Calu3 (cell line): ENCODE data around the gene TSPO2. TPM values are rescaled to one million over a fixed set of nuclear protein-coding genes. Genes with fewer than 3 reads are reported as not detected.
A peak's percentile ranks its signal among the peaks of the same experiment; 100 is the strongest.

ENCODE experiments used
- BruUV-seq: library from RNA; stranded (reverse); fragments of 400-500 nt; replicated peaks from 2 replicates; lab custom pipeline; 2021; lab: Mats Ljungman, UMichigan
- CTCF ChIA-PET: fragments of 300-600 bp; sonication (Branson Sonifier 250); formaldehyde crosslinking; loops from one replicate; lab custom pipeline; 2022; ENCODE audit warnings: antibody characterized with exemption; lab: Charles Lee
- DNase-seq: peaks from one replicate; pipeline ENCODE4 v3.0.0; 2022
- H3K27ac Mint-ChIP-seq: one replicate; pipeline ENCODE4 v1.8.0; 2022; ENCODE audit warnings: mixed read lengths; ENCODE audit not compliant: unreplicated experiment
- H3K27me3 Mint-ChIP-seq: one replicate; pipeline ENCODE4 v1.8.0; 2022; ENCODE audit warnings: mixed read lengths; ENCODE audit not compliant: unreplicated experiment
- H3K36me3 Mint-ChIP-seq: one replicate; pipeline ENCODE4 v1.8.0; 2022; ENCODE audit warnings: mild to moderate bottlenecking, moderate library complexity, mixed read lengths; ENCODE audit not compliant: insufficient read depth, unreplicated experiment
- H3K4me1 Mint-ChIP-seq: one replicate; pipeline ENCODE4 v1.8.0; 2022; ENCODE audit warnings: mild to moderate bottlenecking, low read depth, mixed read lengths; ENCODE audit not compliant: unreplicated experiment
- H3K4me3 Mint-ChIP-seq: one replicate; pipeline ENCODE4 v1.8.0; 2022; ENCODE audit warnings: mild to moderate bottlenecking, low read depth, moderate library complexity, mixed read lengths; ENCODE audit not compliant: unreplicated experiment
- H3K9me3 Mint-ChIP-seq: one replicate; pipeline ENCODE4 v1.8.0; 2022; ENCODE audit warnings: low read depth, mixed read lengths; ENCODE audit not compliant: unreplicated experiment
- intact Hi-C: fragments of 100-400 bp; cut with micrococcal nuclease; formaldehyde crosslinking; loops from one replicate; pipeline ENCODE4 v1.10.0; 2022; ENCODE audit not compliant: unreplicated experiment
- total RNA-seq: library from RNA; stranded (reverse); gene quantifications from 2 replicates; pipeline ENCODE4 v1.2.3, GENCODE V29; 2022
- TF ChIP-seq, protein P1 (sequence below): fragments of 200-600 bp; IDR thresholded peaks from one replicate; pipeline ENCODE4 v1.8.0; 2022; ENCODE audit warnings: antibody characterized with exemption; ENCODE audit not compliant: unreplicated experiment

Gene TSPO2
- total RNA-seq, 1 experiment from 2014 or later = not detected

DNA sequence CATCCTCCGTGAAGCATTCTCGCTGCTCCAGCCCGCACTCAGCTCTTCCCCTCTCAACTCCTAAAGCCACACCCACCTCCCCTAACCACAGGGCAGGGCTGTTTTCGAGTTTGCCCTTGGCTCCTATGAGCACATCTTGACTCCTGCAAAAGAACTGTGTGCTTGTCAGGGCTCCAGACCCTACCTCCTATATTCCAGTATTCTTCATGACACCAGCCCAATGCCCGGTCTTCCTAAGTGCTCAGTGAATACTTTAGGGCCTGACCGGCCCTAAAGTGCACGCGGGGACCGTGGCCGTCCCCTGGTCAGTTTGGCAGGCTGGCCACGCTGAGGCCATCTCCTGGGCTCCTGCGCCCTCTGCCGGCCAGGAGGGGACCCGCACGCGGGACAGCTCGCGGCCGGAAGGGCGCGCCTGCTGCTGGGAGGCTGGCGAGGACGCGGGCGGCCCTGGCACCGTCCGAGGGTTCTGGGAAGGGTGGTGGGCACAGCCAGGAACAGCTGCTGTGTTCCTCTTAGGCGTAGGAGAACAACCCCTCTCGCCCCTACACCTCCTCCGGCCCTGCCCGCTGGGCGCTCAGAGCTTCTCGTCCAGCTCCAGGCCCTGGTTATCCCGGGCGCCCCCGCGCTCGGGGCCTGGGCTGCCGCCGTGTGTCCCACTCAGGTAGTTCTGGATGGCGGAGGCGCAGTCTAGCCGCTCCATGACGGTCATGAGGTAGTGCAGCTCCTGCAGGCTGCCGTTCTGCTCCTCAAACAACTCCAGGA is 14.3 kb upstream of the TSPO2 start:
- no peaks in the 10 kb centered on the region for H3K36me3 Mint-ChIP-seq
- intact Hi-C loops = loop anchor here (1.0 to 5.0 kb wide), 3 partner anchors 22 to 701 kb away; no protein-coding TSS in a partner anchor
- BruUV-seq = no TSS peak
- no peaks in the 10 kb centered on the region for H3K27me3 Mint-ChIP-seq
- H3K4me1 Mint-ChIP-seq = peaks cover 17% of the 10 kb centered on the region
- H3K9me3 Mint-ChIP-seq = no peaks in the 10 kb centered on the region
- peak; percentile 90 for DNase-seq
- H3K27ac Mint-ChIP-seq = no peak overlapping the region
- no peak overlapping the region for H3K4me3 Mint-ChIP-seq
- CTCF ChIA-PET = interaction anchor here (0.6 to 1.5 kb wide), 11 partner anchors 8 to 154 kb away, joined by 3 to 9 read pairs (median 5); partner anchors contain the start of gene UNC5CL
- TF ChIP-seq, protein P1, sequence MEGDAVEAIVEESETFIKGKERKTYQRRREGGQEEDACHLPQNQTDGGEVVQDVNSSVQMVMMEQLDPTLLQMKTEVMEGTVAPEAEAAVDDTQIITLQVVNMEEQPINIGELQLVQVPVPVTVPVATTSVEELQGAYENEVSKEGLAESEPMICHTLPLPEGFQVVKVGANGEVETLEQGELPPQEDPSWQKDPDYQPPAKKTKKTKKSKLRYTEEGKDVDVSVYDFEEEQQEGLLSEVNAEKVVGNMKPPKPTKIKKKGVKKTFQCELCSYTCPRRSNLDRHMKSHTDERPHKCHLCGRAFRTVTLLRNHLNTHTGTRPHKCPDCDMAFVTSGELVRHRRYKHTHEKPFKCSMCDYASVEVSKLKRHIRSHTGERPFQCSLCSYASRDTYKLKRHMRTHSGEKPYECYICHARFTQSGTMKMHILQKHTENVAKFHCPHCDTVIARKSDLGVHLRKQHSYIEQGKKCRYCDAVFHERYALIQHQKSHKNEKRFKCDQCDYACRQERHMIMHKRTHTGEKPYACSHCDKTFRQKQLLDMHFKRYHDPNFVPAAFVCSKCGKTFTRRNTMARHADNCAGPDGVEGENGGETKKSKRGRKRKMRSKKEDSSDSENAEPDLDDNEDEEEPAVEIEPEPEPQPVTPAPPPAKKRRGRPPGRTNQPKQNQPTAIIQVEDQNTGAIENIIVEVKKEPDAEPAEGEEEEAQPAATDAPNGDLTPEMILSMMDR = peak; percentile 97

DNA sequence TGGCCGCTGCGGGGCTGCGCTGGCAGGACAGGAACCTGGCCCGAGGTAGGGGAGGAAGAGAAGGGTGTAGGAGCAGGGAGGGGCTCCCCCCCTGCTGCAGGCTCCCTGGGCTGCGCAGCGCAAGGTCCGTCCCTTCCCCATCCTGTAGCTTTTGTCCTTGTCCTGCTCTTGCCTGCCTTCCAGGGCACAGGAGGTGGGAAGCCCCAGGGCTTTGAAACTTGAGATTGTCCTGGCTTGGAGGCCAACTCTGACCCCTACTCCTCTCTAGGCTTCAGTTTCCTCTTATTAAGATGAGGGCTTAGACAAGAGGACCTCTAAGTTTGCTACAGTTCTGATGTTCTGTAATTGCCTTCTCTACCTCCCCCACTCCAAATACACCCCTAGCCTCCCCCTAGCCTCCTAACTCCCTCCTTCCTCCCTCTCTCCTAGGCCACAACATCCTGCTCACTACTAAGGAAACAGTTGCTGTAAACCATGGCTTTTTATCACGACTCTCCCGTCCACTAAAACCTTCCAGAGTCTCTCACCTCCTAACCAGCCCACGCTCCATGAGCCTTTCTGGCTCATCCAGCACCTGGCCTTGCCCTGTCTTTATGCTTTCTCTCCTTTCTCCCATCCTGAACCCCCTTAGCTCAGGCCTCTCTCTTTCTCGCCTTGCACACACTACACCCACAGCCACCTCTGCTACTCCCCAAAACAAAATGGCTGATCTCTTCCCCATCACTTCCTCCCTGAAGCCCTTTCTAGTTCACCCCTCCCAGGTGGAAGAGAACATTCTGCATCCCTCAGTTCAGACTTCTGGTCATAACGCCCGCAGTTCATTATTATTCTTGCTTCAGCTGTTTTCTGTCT is 13.5 kb upstream of the TSPO2 start:
- intact Hi-C loops = loop anchor here (1.0 to 5.0 kb wide), 3 partner anchors 22 to 701 kb away; no protein-coding TSS in a partner anchor
- BruUV-seq = no TSS peak
- H3K36me3 Mint-ChIP-seq = no peaks in the 10 kb centered on the region
- no peaks in the 10 kb centered on the region for H3K27me3 Mint-ChIP-seq
- TF ChIP-seq, protein P1 = no peak
- CTCF ChIA-PET = interaction anchor here (0.6 to 1.5 kb wide), 12 partner anchors 7 to 153 kb away, joined by 3 to 9 read pairs (median 4); partner anchors contain the start of gene UNC5CL
- H3K4me1 Mint-ChIP-seq = peaks cover 17% of the 10 kb centered on the region
- no peak for DNase-seq
- peak overlapping the region; percentile 1 for H3K27ac Mint-ChIP-seq
- H3K4me3 Mint-ChIP-seq = no peak overlapping the region
- no peaks in the 10 kb centered on the region for H3K9me3 Mint-ChIP-seq

DNA sequence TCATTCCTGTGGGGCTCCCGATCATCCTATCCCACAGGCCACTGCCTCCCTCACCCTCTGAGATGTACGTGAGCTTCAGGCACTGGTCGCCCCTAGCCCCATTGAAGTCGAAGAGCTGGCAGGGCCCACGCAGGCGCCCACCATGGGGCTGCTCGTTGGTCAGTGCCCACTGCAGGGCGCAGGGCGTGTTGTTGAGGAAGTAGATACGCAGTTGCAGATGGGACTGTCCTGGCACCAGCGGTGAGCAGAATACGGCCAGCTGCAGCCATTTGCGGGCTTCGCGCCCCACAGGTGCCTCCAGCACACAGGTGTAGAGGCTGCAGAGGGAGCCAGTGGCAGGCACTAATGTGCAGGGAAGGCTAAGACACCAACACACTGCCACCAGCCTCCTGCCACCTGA is 9.4 kb upstream of the TSPO2 start:
- no peak overlapping the region for H3K27ac Mint-ChIP-seq
- TF ChIP-seq, protein P1 = no peak
- CTCF ChIA-PET = interaction anchor here (0.7 kb wide), 1 partner anchor 680 kb away, joined by 3 read pairs; no protein-coding TSS in a partner anchor
- H3K4me3 Mint-ChIP-seq = no peak overlapping the region
- H3K9me3 Mint-ChIP-seq = no peaks in the 10 kb centered on the region
- H3K4me1 Mint-ChIP-seq = peaks cover 37% of the 10 kb centered on the region
- peaks cover 8% of the 10 kb centered on the region for H3K36me3 Mint-ChIP-seq
- BruUV-seq = no TSS peak
- DNase-seq = no peak
- H3K27me3 Mint-ChIP-seq = no peaks in the 10 kb centered on the region
- intact Hi-C loops = no loop called here

DNA sequence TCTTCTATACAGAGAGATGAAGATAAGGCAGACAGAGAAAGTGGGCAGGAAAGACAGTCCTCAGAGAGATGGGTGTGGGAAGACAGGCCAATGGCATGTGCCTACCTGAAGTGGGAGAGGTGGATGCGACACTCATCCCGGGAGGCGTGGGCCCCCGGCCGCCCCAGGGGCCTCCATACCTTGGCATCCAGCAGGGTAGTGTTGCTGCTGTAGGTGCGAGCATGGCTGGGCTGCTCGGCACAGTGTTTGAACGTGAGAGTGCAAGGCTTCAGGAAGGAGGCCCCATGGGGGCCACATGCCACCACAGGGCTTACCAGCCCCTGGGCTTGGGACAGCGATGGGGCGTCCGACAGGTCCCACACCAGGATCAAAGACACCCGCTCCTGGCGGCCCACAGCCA is 8.5 kb upstream of the TSPO2 start:
- TF ChIP-seq, protein P1 = no peak
- Mint-ChIP-seq H3K9me3 (no peaks in the 10 kb centered on the region), H3K27me3 (no peaks in the 10 kb centered on the region), H3K4me3 (no peak overlapping the region), H3K4me1 (peaks cover 40% of the 10 kb centered on the region), H3K36me3 (peaks cover 10% of the 10 kb centered on the region), H3K27ac (no peak overlapping the region)
- DNase-seq = no peak
- intact Hi-C loops = no loop called here
- CTCF ChIA-PET = no interaction called here
- no TSS peak for BruUV-seq
